Breast epithelium (tissue), 3 donors: ENCODE data around the gene ZFP62.

Source experiments
- CTCF ChIP-seq, 3 donors: fragments of 450-650 bp; IDR thresholded peaks; one replicate each; pipeline ENCODE4 v1.5.1; 2016 to 2017; ENCODE audit warnings: antibody characterized with exemption in 3 of 3, mild to moderate bottlenecking in 3 of 3, moderate library complexity in 3 of 3
- POLR2A ChIP-seq: fragments of 450-650 bp; IDR thresholded peaks from one replicate; pipeline ENCODE4 v1.6.1; 2016; ENCODE audit warnings: antibody characterized with exemption, mild to moderate bottlenecking, moderate library complexity
- POLR2AphosphoS5 ChIP-seq, 3 donors: sonication (generic); formaldehyde crosslinking; IDR thresholded peaks; one replicate each; pipeline ENCODE4 v1.6.1; 2017; ENCODE audit warnings: antibody characterized with exemption in 3 of 3

GRCh38 chr5:180823346-180823745, 37.7 kb downstream of the ZFP62 start:
- no peak for TF ChIP-seq CTCF (IDR thresholded peaks at IDR 0.05)
- no peak for TF ChIP-seq POLR2AphosphoS5 (IDR thresholded peaks at IDR 0.05)
- TF ChIP-seq POLR2A = no peak
